Upper lobe of right lung (tissue), 1 donor: ENCODE measurements around the gene CFAP54. TPM values are rescaled to one million over a fixed set of nuclear protein-coding genes. Genes with fewer than 3 reads are reported as not detected.

Experiments
- ATAC-seq: fragments of 200-7000 bp; cut with Tn5 transposase; one replicate; pipeline ENCODE4 v1.9.1; 2020; ENCODE audit warnings: mild to moderate bottlenecking, moderate library complexity
- DNase-seq: peaks from one replicate; pipeline ENCODE4 v3.0.0-alpha.2; 2020
- H3K27ac ChIP-seq: fragments of 200-600 bp; one replicate; pipeline ENCODE4 v1.8.0; 2022
- H3K27me3 ChIP-seq: fragments of 200-600 bp; one replicate; pipeline ENCODE4 v1.8.0; 2022; ENCODE audit warnings: mild to moderate bottlenecking
- H3K36me3 ChIP-seq: fragments of 200-600 bp; one replicate; pipeline ENCODE4 v1.8.0; 2022
- H3K4me1 ChIP-seq: fragments of 200-600 bp; one replicate; pipeline ENCODE4 v1.8.0; 2022
- H3K4me3 ChIP-seq: fragments of 200-600 bp; one replicate; pipeline ENCODE4 v1.8.0; 2022; ENCODE audit warnings: mild to moderate bottlenecking
- H3K9me3 ChIP-seq: fragments of 200-600 bp; one replicate; pipeline ENCODE4 v1.8.0; 2022
- intact Hi-C: fragments of 100-400 bp; cut with DNase I; formaldehyde crosslinking; loops from one replicate; pipeline ENCODE4 v1.11.0; 2022
- total RNA-seq: library from RNA; stranded (reverse); fragmentation: NEBNext Ultra II Directional; extraction: Animal tissue kit (Norgen Biotek cat#: 25700); gene quantifications from one replicate; pipeline ENCODE4 v1.2.1, GENCODE V29; 2021
- TF ChIP-seq, protein P1 (sequence below): fragments of 200-600 bp; IDR thresholded peaks from one replicate; pipeline ENCODE4 v1.8.0; 2022; ENCODE audit warnings: antibody characterized with exemption
- donor health status: DM: no; HTN: yes; CAD: no; lungs with severe emphysema.

Gene CFAP54
- total RNA-seq, 1 donor from 2014 or later, result 0.75 TPM

DNA sequence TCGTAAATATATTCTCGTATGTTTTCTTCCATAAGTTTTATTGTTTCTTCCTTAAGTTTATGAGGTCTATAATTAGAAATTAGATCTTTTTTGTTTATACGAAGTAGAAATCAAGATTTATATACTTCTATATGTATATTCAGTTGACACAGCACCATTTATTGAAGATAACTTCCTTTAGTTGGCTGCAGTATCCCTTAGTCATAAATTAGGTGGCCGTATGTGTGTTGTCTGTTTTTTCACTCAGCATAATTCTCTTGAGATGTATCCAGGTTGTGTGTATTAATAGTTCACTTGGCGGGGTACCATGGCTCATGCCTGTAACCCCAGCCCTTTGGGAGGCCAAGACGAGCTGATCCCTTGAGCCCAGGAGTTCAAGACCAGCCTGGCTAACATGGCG, 40.5 kb downstream of the CFAP54 start:
- no peak overlapping the region for H3K4me3 ChIP-seq
- no peaks in the 10 kb centered on the region for H3K27me3 ChIP-seq
- intact Hi-C loops, result no loop called here
- H3K4me1 ChIP-seq, result no peaks in the 10 kb centered on the region
- H3K36me3 ChIP-seq, result no peaks in the 10 kb centered on the region
- DNase-seq (no peak), ATAC-seq (no peak)
- H3K9me3 ChIP-seq, result no peaks in the 10 kb centered on the region
- H3K27ac ChIP-seq, result no peak overlapping the region
- TF ChIP-seq, protein P1, sequence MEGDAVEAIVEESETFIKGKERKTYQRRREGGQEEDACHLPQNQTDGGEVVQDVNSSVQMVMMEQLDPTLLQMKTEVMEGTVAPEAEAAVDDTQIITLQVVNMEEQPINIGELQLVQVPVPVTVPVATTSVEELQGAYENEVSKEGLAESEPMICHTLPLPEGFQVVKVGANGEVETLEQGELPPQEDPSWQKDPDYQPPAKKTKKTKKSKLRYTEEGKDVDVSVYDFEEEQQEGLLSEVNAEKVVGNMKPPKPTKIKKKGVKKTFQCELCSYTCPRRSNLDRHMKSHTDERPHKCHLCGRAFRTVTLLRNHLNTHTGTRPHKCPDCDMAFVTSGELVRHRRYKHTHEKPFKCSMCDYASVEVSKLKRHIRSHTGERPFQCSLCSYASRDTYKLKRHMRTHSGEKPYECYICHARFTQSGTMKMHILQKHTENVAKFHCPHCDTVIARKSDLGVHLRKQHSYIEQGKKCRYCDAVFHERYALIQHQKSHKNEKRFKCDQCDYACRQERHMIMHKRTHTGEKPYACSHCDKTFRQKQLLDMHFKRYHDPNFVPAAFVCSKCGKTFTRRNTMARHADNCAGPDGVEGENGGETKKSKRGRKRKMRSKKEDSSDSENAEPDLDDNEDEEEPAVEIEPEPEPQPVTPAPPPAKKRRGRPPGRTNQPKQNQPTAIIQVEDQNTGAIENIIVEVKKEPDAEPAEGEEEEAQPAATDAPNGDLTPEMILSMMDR, result no peak

DNA sequence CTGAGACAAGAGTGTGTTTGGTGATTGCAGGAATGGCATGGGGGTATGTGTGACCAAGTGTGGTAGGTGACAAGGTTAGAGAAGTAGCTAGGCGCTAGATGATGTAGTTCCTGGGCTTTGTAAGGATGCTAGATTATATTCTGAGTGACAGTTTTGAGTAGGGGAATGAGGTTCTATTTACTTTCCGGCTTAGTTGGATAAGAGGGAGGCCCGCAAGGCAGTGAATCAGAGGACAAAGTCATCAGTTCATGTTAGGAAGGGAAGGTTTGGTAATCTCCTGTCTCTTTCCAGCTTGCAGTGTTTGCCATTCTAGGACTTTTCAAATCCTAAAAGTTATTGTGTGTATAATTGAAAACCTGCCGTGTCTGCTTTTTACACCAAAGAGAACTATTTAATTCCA, 45.0 kb downstream of the CFAP54 start:
- no peaks in the 10 kb centered on the region for H3K36me3 ChIP-seq
- H3K9me3 ChIP-seq, result no peaks in the 10 kb centered on the region
- intact Hi-C loops, result no loop called here
- TF ChIP-seq, protein P1, result no peak
- H3K4me1 ChIP-seq, result no peaks in the 10 kb centered on the region
- ATAC-seq (no peak), DNase-seq (no peak)
- H3K4me3 ChIP-seq, result no peak overlapping the region
- no peak overlapping the region for H3K27ac ChIP-seq
- H3K27me3 ChIP-seq, result no peaks in the 10 kb centered on the region

DNA sequence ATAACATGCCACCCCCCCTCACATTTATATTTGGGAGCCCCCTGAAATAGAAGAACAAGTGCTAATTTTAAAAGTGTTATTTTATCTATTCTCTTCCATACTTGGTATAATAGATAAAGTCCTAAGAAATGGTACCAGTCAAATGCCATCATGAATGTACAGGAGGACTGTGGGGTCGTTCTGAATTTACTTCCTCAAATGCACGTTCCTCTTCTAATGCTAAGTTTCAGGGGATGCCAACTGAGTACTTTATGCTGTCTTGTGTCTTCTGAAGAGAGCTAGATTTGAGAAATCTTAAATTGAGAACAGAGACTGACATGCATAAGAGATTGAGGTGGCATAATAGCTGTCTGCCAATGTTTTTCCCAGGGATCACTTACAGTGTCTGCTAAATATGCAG, 59.0 kb downstream of the CFAP54 start:
- H3K36me3 ChIP-seq, result no peaks in the 10 kb centered on the region
- no peaks in the 10 kb centered on the region for H3K9me3 ChIP-seq
- no peak overlapping the region for H3K27ac ChIP-seq
- no peak overlapping the region for H3K4me3 ChIP-seq
- ATAC-seq (no peak), DNase-seq (no peak)
- H3K27me3 ChIP-seq, result peaks cover 7% of the 10 kb centered on the region
- no peaks in the 10 kb centered on the region for H3K4me1 ChIP-seq
- TF ChIP-seq, protein P1, result no peak
- intact Hi-C loops, result no loop called here

DNA sequence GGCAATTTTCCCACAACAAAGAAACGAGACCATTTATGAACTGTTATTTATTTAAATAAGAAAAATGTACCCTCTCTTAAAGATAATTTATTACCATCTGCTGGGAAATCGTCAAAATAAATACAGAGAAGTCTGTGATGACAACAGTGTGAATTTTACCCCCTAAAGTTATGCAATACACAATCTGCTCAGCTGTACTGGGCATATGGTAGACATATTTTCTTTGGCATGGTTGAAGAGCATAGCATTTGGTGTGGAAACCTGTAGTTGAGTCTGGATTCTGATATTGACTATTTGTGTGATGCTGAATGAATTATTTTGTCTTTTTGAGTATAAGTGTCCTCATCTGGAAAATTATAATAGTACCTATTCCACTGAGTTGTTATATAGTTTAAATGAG, 60.0 kb downstream of the CFAP54 start:
- intact Hi-C loops, result no loop called here
- DNase-seq, result no peak

DNA sequence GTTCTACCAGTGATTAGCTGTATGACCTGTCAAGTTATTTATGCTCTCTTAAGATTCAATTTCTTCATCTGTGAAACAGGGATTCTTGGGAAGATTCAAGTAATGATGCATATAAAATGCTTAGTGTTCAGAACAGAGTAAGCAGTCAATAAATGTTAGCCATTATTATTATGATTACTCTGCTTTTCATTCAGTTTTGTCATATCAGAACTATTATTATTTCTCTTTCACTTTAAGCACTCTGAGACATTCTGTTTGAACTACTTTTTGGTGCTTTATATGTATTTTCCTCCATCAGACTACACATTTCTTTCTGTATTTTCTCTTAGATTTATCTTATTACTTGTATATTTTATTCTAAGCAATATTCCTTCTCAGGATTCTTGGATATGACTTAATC, 81.2 kb downstream of the CFAP54 start:
- TF ChIP-seq, protein P1, result no peak
- no peaks in the 10 kb centered on the region for H3K4me1 ChIP-seq
- no peak overlapping the region for H3K4me3 ChIP-seq
- no peak for ATAC-seq
- H3K9me3 ChIP-seq, result no peaks in the 10 kb centered on the region
- H3K27ac ChIP-seq, result no peak overlapping the region
- intact Hi-C loops, result loop anchor here (10.0 kb wide), 1 partner anchor 414 kb away; no protein-coding TSS in a partner anchor
- no peak for DNase-seq
- H3K27me3 ChIP-seq, result peaks cover 4% of the 10 kb centered on the region
- no peaks in the 10 kb centered on the region for H3K36me3 ChIP-seq

More for the DNA sequence above, 60.0 kb downstream of the CFAP54 start:
- H3K9me3 ChIP-seq, result no peaks in the 10 kb centered on the region
- H3K4me1 ChIP-seq, result no peaks in the 10 kb centered on the region
- H3K36me3 ChIP-seq, result no peaks in the 10 kb centered on the region
- TF ChIP-seq, protein P1, result no peak
- H3K27ac ChIP-seq, result no peak overlapping the region
- peaks cover 7% of the 10 kb centered on the region for H3K27me3 ChIP-seq
- no peak for ATAC-seq
- H3K4me3 ChIP-seq, result no peak overlapping the region
